Vagina (tissue), 2 donors: ENCODE results near the gene SEL1L.

Source experiments
- POLR2A ChIP-seq, 2 donors: fragments of 450-650 bp; IDR thresholded peaks; one replicate each; pipeline ENCODE4 v1.6.1; 2017; ENCODE audit warnings: antibody characterized with exemption in 2 of 2, mild to moderate bottlenecking in 2 of 2, moderate library complexity in 2 of 2
- POLR2AphosphoS5 ChIP-seq, 2 donors: sonication (generic); formaldehyde crosslinking; IDR thresholded peaks; one replicate each; pipeline ENCODE4 v1.9.0; 2017; ENCODE audit warnings: antibody characterized with exemption in 2 of 2, mild to moderate bottlenecking in 2 of 2, low read depth in 1 of 2; ENCODE audit not compliant: insufficient read depth in 1 of 2
- TF ChIP-seq, protein P1 (sequence below), 3 experiments: fragments of 450-650 bp in 2 of 3; fragments of 200-600 bp in 1 of 3; sonication (generic) in 1 of 3; IDR thresholded peaks; one replicate each; pipeline ENCODE4 v1.5.1; 2017 to 2019; ENCODE audit warnings: antibody characterized with exemption in 3 of 3, mild to moderate bottlenecking in 2 of 3, moderate library complexity in 2 of 3

GRCh38 chr14:81435048-81435390 is 98.6 kb downstream of the SEL1L start:
- TF ChIP-seq, protein P1, sequence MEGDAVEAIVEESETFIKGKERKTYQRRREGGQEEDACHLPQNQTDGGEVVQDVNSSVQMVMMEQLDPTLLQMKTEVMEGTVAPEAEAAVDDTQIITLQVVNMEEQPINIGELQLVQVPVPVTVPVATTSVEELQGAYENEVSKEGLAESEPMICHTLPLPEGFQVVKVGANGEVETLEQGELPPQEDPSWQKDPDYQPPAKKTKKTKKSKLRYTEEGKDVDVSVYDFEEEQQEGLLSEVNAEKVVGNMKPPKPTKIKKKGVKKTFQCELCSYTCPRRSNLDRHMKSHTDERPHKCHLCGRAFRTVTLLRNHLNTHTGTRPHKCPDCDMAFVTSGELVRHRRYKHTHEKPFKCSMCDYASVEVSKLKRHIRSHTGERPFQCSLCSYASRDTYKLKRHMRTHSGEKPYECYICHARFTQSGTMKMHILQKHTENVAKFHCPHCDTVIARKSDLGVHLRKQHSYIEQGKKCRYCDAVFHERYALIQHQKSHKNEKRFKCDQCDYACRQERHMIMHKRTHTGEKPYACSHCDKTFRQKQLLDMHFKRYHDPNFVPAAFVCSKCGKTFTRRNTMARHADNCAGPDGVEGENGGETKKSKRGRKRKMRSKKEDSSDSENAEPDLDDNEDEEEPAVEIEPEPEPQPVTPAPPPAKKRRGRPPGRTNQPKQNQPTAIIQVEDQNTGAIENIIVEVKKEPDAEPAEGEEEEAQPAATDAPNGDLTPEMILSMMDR (IDR thresholded peaks at IDR 0.05) = no peak
- TF ChIP-seq POLR2A (IDR thresholded peaks at IDR 0.05) (no peak), POLR2AphosphoS5 (IDR thresholded peaks at IDR 0.05; ENCODE audit: insufficient read depth in 1 of 2, low read depth in 1 of 2) (no peak)
